Lower leg skin (tissue), 4 donors: Measurements from ENCODE around the gene GGACT. TPM values are rescaled to one million over a fixed set of nuclear protein-coding genes. Genes with fewer than 3 reads are reported as not detected.
A peak's percentile ranks its signal among the peaks of the same experiment; 100 is the strongest.

ENCODE experiments used
- DNase-seq, 2 donors: peaks; one replicate each; pipeline ENCODE4 v3.0.0-alpha.2; 2019; ENCODE audit warnings: low spot score in 2 of 2
- H3K4me3 ChIP-seq: fragments of 200-600 bp; sonication (generic); 2 replicates; pipeline ENCODE4 v1.5.1; 2017; ENCODE audit warnings: mild to moderate bottlenecking, low read depth; ENCODE audit not compliant: poor library complexity, severe bottlenecking
- POLR2A ChIP-seq, 2 donors: fragments of 450-650 bp; IDR thresholded peaks; one replicate each; pipeline ENCODE4 v1.6.1; 2016 to 2017; ENCODE audit warnings: antibody characterized with exemption in 2 of 2, mild to moderate bottlenecking in 1 of 2, moderate library complexity in 1 of 2
- WGBS, 2 donors: methylation state at CpG; one replicate each; pipeline ENCODE4 v1.1.5; 2018; 5-methylcytosine and 5-hydroxymethylcytosine counted together
- intact Hi-C: fragments of 100-400 bp; cut with DNase I; formaldehyde crosslinking; loops from one replicate; pipeline ENCODE4 v1.15.0; 2023; ENCODE audit warnings: low total_unique reads
- total RNA-seq, 4 donors: library from RNA; depleted of rRNA; stranded (reverse); fragments of >200 nt; gene quantifications; one replicate each; pipeline ENCODE4 v1.1.0, GENCODE V29; 2016
- TF ChIP-seq, protein P1 (sequence below), 3 donors: fragments of 450-650 bp; IDR thresholded peaks; one replicate each; pipeline ENCODE4 v1.5.1; 2016; ENCODE audit warnings: antibody characterized with exemption in 3 of 3, mild to moderate bottlenecking in 3 of 3, moderate library complexity in 2 of 3

Gene GGACT
- total RNA-seq, 4 donors from 2014 or later, result 1.5 to 3.6 (median 2.6) TPM

GRCh38 chr13:100517728-100518127, 70.9 kb downstream of the GGACT start:
- WGBS, 2 donors, result 87 to 90% methylated on average over 13 of the region's 13 CpGs
- DNase-seq, result no peak
- TF ChIP-seq, protein P1, sequence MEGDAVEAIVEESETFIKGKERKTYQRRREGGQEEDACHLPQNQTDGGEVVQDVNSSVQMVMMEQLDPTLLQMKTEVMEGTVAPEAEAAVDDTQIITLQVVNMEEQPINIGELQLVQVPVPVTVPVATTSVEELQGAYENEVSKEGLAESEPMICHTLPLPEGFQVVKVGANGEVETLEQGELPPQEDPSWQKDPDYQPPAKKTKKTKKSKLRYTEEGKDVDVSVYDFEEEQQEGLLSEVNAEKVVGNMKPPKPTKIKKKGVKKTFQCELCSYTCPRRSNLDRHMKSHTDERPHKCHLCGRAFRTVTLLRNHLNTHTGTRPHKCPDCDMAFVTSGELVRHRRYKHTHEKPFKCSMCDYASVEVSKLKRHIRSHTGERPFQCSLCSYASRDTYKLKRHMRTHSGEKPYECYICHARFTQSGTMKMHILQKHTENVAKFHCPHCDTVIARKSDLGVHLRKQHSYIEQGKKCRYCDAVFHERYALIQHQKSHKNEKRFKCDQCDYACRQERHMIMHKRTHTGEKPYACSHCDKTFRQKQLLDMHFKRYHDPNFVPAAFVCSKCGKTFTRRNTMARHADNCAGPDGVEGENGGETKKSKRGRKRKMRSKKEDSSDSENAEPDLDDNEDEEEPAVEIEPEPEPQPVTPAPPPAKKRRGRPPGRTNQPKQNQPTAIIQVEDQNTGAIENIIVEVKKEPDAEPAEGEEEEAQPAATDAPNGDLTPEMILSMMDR (IDR thresholded peaks at IDR 0.05), result no peak
- TF ChIP-seq POLR2A (IDR thresholded peaks at IDR 0.05), result no peak
- H3K4me3 ChIP-seq, result no peak overlapping the region
- intact Hi-C loops, result loop anchor here (10.0 kb wide), 1 partner anchor 863 kb away; no protein-coding TSS in a partner anchor

DNA sequence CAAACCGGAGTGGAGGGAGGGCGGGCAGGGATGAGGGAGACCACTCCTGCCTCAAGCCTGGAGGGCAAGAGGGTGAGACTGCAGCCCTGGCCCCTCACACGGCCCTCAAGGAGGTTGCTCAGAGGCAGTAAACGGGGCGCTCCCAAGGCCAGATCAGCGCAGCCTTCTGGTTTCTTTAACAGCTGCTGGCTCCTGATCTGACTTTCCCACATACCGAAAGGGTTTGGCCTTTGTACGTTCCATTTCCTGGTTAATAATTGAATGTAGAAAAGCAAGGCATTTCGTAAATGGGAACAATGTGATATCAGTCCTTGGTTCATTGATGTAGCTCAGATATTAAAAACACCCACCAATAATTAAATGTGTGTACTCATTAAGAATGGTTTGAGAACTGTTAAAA, 71.5 kb downstream of the GGACT start:
- no peak overlapping the region for H3K4me3 ChIP-seq
- TF ChIP-seq POLR2A (IDR thresholded peaks at IDR 0.05), result no peak
- TF ChIP-seq, protein P1 (IDR thresholded peaks at IDR 0.05), result no peak
- intact Hi-C loops, result loop anchor here (10.0 kb wide), 1 partner anchor 862 kb away; no protein-coding TSS in a partner anchor
- DNase-seq, result no peak
- WGBS, 2 donors, result 87 to 88% methylated on average over 9 of the region's 9 CpGs

- H3K4me3 ChIP-seq, result no peak overlapping the region
- no peak for DNase-seq
- TF ChIP-seq, protein P1 (IDR thresholded peaks at IDR 0.05), result no peak
- TF ChIP-seq POLR2A (IDR thresholded peaks at IDR 0.05), result no peak
- 83 to 85% methylated on average over 19 to 20 of the region's 20 CpGs for WGBS, 2 donors
- intact Hi-C loops, result loop anchor here (10.0 kb wide), 1 partner anchor 861 kb away; no protein-coding TSS in a partner anchor
Measured at GRCh38 chr13:100515410-100515800, 73.2 kb downstream of the GGACT start.

- TF ChIP-seq POLR2A (IDR thresholded peaks at IDR 0.05), result no peak
- TF ChIP-seq, protein P1 (IDR thresholded peaks at IDR 0.05), result no peak
- peak; percentile 62 to 95 for DNase-seq
- no peak overlapping the region for H3K4me3 ChIP-seq
- intact Hi-C loops, result loop anchor here (10.0 kb wide), 1 partner anchor 860 kb away; no protein-coding TSS in a partner anchor
- 0 to 1% methylated on average over 5 of the region's 5 CpGs for WGBS, 2 donors
Measured at GRCh38 chr13:100514788-100515409, 73.7 kb downstream of the GGACT start.

GRCh38 chr13:100513987-100514670, 74.5 kb downstream of the GGACT start:
- no peak overlapping the region for H3K4me3 ChIP-seq
- 64 to 69% methylated on average over 8 of the region's 8 CpGs for WGBS, 2 donors
- intact Hi-C loops, result loop anchor here (10.0 kb wide), 1 partner anchor 859 kb away; no protein-coding TSS in a partner anchor
- no peak for TF ChIP-seq POLR2A (IDR thresholded peaks at IDR 0.05)
- TF ChIP-seq, protein P1 (IDR thresholded peaks at IDR 0.05), result no peak
- no peak for DNase-seq
